Measurements from ENCODE around the gene ANKRD12.
"Not testable (repeated sequence)": the region's sequence is repeated elsewhere in the genome, so short reads cannot be mapped to it uniquely, and the experiment has no call there.

ANKRD12 gene

GRCh38 chr18:9136315-9137155 is at the start of gene ANKRD12:
Gene ANKRD12, plus strand, starts transcription at chr18:9136781. Its CDS starts 45,652 bp downstream, at chr18:9182433.
- peak; percentile 100 for DNase-seq

DNA sequence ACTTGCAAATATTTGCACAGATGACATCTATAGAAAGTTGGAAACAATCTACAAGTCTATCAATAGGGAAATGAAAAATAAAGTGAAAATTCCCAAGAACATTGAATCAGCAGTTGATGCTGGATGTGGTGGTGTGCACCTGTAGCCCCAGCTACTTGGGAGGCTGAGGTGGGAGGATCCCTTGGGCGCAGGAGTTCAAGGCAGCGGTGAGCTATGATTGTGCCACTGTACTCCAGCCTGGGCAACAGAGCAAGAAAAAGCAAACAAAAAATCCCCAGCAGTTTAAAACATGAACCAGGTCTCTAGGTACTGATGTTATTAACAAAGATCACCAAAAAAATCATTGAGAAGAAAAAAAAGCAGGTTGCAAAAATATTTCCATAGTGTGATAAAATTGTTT is 49.4 kb upstream of the ANKRD12 start:
- no peak for DNase-seq

GRCh38 chr18:9088252-9088651 is 48.3 kb upstream of the ANKRD12 start:
- DNase-seq, result no peak

DNA sequence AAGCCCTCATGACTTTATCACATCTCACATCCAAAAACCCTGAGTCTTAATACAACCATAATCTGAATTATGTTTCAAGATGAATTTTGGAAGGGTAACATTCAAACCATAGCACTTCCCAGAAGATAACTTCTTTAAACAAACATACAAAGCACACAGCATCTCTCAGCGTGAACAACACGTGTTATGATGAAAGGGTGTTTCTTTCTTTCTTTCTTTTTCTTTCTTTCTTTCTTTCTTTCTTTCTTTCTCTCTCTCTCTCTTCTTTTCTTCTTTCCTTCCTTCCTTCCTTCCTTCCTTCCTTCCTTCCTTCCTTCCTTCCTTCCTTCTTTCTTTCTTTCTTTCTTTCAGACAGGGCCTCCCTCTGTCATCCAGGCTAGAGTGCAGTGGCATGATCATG is 47.9 kb upstream of the ANKRD12 start:
- DNase-seq, result not testable (repeated sequence)

DNA sequence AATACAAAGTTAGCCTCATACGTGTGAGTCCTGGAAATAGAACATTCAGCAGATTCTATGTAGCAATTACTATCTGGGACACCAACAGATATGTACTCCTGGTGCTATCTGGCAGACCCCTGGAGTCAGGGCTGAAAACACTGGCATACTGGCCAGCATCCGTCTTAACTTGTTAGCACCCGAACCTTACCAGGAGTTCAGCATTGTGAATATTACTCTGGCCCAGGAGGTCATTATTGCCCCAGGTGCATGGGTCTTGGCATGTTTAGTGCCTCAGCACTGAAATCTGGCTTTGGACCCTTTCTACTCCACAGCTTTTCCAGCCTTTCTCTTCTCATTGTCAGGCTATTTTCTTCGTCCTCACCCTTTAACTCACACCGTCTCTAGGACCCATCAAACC is 46.0 kb upstream of the ANKRD12 start:
- DNase-seq, result no peak

GRCh38 chr18:9091066-9091476 is 45.5 kb upstream of the ANKRD12 start:
- no peak for DNase-seq

DNA sequence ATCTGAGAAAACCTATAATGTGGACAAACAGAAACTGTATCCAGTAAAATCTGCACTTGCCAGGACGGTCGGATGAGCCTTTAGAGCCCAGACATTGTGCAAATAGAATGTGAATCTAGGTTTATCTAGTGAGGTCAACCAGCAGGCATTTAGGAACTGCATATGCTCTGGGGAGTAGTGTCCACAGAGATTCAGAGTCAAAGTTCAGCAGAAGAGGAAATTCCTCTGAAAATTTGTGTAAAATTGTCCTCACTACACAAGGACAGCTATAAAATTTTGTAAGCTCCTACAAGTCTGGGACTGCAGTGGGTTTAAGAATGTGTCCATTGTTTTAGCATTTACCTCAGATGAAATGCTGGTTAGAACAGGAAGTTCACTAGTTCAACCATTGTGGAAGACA is 43.9 kb upstream of the ANKRD12 start:
- DNase-seq, result peak; percentile 50

DNA sequence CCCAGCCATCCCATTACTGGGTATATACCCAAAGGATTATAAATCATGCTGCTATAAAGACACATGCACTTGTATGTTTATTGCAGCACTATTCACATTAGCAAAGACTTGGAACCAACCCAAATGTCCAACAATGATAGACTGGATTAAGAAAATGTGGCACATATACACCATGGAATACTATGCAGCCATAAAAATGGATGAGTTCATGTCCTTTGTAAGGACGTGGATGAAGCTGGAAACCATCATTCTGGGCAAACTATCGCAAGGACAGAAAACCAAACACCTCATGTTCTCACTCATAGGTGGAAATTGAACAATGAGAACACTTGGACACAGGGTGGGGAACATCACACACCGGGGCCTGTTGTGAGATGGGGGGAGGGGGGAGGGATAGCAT is 43.5 kb upstream of the ANKRD12 start:
- not testable (repeated sequence) for DNase-seq

DNA sequence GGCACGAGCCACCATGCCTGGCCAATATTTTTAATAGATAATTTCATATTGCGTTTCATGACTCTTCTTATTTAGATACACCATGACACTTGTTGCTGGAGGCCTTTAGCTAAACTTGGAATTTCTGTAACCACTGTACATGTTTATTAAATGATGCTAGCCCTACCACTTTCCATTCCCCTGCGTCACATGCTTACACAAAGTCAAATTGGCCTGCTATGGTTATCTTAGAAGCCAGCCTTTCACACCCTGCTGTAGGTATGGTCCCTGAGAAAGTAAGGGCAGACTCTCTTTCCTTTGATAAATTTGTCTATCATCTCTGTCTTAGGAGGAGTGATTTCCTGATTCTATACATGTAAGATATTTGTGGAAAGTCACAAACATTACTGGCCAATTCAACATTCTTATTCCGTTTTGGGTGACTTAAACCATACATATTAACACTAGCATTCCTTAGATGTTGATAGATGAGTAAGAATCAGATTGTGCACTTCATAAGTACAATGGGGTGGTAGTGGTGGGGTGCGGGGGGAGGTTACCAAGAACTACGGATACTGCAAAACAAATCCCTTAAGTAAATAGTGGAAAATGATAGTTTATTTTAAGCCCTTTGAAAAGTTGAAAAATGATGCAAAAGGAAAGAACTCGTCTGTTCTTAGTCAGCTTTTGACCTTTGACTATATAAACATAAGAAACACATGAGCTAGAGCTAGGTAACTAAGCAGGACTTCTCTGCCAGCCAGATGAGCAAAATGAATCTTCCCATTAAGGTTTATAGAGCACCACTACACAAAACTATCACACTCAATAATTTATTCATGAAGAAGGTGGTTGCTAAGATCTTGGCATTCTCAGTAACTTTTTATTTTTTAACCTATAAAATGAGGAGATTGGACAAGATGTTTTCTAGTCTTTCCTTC is 42.0 kb upstream of the ANKRD12 start:
- DNase-seq, result peak; percentile 76

DNA sequence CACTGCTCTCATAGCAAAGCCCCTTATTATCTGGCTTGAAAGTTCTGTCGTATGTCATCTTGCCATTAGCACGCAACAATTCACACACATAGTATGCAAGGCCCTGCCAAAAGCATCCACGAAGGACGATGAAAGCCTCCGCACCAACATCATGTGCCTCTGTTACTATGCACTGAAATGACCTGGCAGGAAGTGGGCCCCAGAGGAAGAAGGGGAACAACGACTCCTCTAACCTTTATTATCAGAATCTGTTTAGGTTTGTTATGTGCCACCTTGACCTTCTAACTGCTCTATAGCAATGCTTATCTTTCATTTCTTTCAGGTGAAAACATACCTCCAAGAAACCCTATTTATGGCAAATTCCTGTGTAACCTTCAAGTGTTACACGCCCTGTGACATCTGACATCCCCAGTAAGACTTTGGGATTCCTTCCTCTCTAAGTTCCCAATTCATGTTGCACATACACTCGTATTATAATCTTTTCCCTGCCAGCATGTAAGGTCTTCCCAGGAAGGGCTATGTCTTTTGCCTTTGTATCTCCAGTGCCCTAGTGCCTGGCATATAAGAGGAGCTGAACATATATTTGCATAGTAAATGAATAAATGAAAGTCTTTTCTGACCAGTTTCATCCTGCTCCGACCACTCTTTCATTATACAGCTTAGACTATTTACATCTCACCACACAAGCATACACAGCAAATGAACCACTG is 41.1 kb upstream of the ANKRD12 start:
- peak; percentile 35 for DNase-seq

DNA sequence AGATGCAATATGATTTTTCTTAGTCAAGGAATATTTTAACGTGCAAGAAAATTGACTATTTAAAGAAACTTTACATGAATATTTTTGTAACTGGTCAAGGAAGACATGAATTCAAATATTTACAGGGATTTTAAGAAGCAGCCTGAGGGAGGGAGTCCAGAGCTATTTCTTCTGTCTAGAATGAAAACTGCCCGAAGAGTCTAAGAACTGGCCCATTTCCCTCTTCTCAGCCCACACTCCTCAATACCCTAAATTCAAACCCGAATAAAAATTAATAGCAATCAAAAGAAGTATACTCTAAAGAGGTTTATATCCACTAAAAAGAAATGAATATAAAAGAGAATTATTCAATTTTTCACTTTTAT is 40.6 kb upstream of the ANKRD12 start:
- DNase-seq, result no peak

DNA sequence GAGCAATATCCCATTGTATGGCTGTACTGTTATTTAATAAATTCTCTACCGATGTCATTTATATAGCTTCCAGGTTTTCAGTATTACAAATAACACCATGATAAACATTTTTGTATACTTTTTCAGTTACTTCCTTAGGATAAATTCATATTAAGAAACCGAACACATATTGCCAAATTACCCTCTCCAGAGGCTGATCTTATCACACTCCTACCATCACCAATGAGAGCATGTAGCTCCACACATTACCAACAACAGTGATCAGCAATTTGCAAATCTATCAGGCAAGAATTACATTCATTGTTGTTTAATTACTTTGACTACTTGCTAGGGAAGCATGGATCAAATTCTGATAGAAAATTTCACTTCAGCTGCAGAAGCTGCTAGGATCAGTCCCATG is 39.9 kb upstream of the ANKRD12 start:
- DNase-seq, result no peak

DNA sequence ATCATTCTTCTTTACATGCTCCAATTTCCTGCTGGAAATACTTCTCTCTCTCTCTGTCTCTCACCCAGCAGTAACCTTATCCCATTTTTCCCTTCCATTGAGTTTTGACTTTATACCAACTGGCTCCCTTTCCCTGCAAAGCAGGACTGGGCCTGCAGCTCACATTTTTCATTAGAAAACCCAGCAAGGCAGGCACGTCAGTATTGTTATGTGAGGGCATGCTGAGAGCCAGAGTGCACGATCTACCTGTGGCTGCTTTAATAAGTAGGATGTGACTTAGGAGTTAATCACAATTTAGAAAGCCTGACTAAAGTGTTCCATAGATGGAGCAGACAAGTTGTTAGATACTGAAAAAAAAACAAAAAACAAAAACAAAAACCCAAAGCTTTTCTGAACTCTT is 39.2 kb upstream of the ANKRD12 start:
- no peak for DNase-seq

DNA sequence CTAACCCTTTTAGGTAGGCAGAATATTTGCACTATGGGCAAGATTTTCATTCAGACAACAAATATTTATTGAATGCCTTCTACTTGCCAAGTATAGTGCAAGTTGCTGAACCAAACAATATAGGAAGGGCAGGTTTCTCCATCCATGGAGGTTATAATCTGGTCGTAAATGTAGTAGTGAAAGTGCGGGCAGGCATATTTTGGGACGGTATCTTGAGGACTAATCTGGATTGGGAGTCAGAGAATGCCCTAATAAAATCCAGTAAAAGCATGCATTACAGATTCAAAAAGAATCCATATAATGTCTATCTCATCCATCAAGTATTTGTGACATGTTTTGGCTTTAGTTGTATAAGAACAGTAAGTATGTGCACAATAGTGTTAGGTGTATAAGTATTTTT is 35.8 kb upstream of the ANKRD12 start:
- no peak for DNase-seq

DNA sequence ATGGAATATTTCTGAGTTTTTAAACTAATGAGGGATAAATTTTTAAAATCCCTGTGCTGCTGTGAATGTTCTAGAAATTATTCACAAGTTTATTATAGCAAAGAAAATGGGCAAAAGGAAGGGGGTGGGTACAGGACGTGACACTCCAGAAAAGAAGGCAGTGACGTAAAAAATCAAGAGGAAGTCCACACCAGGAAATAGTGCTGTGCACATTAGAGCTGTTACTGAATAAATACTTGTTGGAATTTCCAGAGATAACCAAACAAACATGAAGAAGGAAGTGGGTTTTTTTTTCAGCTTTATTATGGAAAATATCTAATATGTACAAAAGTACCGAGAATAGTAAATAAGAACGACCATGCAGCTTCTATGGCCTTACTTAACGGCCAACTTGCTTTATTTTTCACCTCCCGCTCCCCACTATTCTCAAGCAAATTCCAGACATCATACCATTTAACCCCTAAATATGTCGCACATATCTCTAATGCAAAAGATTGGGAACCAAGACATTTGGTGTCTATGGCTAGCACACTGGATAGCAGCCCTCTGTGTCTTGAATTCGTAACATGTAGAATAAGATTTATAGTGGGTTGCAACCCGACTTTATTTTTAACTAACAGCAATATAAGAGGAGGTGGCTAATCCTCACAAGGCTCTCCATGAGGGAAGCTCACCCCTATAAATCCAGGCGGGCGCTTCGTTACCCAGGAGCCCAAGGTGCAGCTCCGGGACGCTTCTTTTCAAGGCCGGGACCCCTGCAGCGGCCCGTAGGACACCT is 34.7 kb upstream of the ANKRD12 start:
- DNase-seq, result peak; percentile 96

DNA sequence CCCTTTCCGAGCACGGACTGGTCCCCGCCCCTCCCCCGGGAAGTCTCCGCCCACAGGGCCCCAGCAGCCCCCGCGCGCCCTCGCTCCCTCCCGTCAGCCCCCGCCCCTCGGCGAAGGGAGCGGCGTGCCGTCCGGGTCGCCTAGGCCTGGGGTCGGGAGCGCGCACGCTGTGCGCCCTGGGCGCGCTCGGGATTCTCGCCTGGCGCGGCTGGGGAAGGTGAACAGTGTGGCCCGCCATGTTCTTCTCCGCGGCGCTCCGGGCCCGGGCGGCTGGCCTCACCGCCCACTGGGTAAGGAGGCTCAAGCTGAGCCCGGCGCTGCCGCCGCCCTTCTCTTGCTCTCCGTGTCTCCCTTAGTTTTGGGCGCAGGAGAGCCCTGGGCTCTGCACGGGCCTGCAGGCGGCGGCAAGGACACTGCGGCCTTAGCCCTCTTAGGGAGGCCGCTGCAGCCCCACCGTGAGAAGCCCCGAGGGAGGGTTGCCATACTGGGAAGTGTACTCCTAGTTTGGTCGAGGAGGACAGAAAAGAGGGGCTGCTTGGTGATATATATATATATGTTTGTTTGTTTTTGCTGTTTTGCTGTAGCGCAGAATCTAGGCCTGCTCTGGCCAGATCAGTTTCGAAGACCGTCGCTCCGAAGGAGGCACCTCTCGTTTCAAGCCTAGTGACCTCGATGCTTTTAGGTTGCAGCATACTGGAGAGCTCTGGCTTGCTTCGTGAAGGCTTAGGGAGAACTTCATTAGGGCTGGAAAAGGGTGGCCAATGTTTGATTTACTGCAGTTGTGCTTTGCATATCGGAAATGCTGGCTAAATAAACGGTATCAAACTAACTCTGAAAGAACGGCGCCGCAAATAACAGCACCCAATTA is 33.8 kb upstream of the ANKRD12 start, which contains the start of gene NDUFV2:
Gene NDUFV2 (plus strand): TSS at position 192 of the 868 bp plus-strand sequence. CDS start 45 bp downstream, at position 237.
- peak; percentile 100 for DNase-seq

DNA sequence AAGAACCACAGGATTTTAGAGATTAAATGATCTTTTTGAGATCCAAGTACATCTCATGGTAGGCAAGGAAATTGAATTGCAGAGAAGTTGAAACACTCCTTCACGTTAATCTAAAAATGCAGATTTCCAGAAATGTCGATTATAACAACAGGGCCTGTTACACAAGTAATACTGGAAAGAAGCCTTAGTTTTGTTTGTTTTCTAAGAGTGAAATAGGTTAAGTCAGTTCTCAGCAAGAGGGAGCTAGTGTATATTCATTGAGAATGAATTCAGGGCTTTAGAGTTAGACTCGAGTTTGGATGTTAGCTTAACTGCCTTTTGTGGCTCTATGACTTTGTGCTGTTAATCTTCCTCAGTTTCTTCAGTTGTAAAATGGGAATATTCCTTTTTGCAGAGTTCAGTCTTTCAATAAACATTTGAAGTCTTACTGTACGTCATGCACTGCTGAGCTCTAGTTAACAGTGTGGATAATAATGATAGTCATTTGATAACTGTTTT is 33.2 kb upstream of the ANKRD12 start:
- DNase-seq, result peak; percentile 49

DNA sequence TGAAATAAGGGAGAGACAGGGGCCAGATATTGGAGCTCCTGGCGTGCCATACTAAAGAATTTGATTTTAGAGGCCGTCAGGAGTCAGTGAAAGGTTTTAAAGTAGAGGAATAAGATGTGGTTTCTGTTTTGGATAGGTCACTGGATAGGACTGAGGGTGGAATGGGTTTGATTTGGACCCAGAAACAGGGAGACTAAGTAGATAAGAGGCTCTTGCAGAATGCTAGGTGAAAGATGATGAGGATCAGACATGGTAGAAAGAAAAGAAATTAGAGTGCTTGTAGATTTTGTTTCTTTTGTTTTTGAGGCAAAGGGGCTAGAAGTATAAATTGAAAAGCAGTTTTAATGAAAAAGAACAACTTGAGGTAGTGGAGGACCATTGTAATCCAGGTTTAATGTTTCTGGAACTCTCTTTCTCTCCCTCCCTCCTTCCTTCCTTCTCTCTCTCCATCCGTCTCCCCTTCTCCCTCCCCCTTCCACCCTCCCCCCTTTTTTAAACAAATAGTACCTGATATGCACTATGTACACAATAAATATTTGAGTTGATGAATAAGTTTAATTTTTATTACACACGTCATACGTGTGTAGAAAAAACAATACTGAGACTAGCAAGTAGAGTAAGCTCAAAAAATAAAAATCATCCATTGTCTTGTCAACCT is 32.2 kb upstream of the ANKRD12 start:
- peak; percentile 83 for DNase-seq

- no peak for DNase-seq
Observed at GRCh38 chr18:9105420-9105819, 31.2 kb upstream of the ANKRD12 start.

- no peak for DNase-seq
Observed at GRCh38 chr18:9106094-9106493, 30.5 kb upstream of the ANKRD12 start.

Data from DMS53 (cell line).